Neural cell (in vitro differentiated cells): ENCODE data around the gene DIP2C.

Source experiments
- EZH2 ChIP-seq: fragments of 200-600, 300-800 bp; shearing (Covaris generic), sonication (generic); IDR thresholded peaks from 2 replicates; pipeline ENCODE4 v1.6.1; 2014; ENCODE audit warnings: antibody characterized with exemption, low read length, borderline replicate concordance, mild to moderate bottlenecking; ENCODE audit not compliant: insufficient read depth, poor library complexity, severe bottlenecking
- TF ChIP-seq, protein P1 (sequence below): fragments of 450-650 bp; IDR thresholded peaks from 2 replicates; pipeline ENCODE4 v1.5.1; 2014; ENCODE audit warnings: antibody characterized with exemption, mild to moderate bottlenecking, moderate library complexity; ENCODE audit not compliant: poor library complexity, severe bottlenecking

- TF ChIP-seq, protein P1, sequence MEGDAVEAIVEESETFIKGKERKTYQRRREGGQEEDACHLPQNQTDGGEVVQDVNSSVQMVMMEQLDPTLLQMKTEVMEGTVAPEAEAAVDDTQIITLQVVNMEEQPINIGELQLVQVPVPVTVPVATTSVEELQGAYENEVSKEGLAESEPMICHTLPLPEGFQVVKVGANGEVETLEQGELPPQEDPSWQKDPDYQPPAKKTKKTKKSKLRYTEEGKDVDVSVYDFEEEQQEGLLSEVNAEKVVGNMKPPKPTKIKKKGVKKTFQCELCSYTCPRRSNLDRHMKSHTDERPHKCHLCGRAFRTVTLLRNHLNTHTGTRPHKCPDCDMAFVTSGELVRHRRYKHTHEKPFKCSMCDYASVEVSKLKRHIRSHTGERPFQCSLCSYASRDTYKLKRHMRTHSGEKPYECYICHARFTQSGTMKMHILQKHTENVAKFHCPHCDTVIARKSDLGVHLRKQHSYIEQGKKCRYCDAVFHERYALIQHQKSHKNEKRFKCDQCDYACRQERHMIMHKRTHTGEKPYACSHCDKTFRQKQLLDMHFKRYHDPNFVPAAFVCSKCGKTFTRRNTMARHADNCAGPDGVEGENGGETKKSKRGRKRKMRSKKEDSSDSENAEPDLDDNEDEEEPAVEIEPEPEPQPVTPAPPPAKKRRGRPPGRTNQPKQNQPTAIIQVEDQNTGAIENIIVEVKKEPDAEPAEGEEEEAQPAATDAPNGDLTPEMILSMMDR = no peak
- TF ChIP-seq EZH2 = no peak
Observed at GRCh38 chr10:633279-634245, 55.9 kb downstream of the DIP2C start.
